Astrocyte of the spinal cord (primary cell): ENCODE data around the gene USH2A.

Experiments used
- DNase-seq: peaks from one replicate; pipeline ENCODE4 v3.0.0; 2011; ENCODE audit warnings: low read depth, low spot score
- H3K4me3 ChIP-seq: 2 replicates; pipeline ENCODE4 v1.5.1; 2011; ENCODE audit warnings: low read depth, mild to moderate bottlenecking, low read length, moderate library complexity
- CTCF ChIP-seq: IDR thresholded peaks from 2 replicates; pipeline ENCODE4 v1.5.1; 2012; ENCODE audit warnings: low read depth, mild to moderate bottlenecking, low read length, inconsistent platforms
- in situ Hi-C: cut with HindIII; loops from 2 replicates; pipeline ENCODE4 v1.10.0; 2017; ENCODE audit warnings: low sequenced_read_pairs

USH2A gene

GRCh38 chr1:216434232-216434631, 11.0 kb upstream of the USH2A start:
- in situ Hi-C loops, result no loop called here
- no peak for DNase-seq
- H3K4me3 ChIP-seq, result no peak overlapping the region
- no peak for TF ChIP-seq CTCF

- no peak for TF ChIP-seq CTCF
- H3K4me3 ChIP-seq, result no peak overlapping the region
- in situ Hi-C loops, result no loop called here
- no peak for DNase-seq
Measured at GRCh38 chr1:216433175-216433574, 9.9 kb upstream of the USH2A start.

- no peak for DNase-seq
- no peak overlapping the region for H3K4me3 ChIP-seq
- in situ Hi-C loops, result no loop called here
- TF ChIP-seq CTCF, result no peak
Measured at GRCh38 chr1:216430744-216431143, 7.5 kb upstream of the USH2A start.

GRCh38 chr1:216425577-216425976, 2.3 kb upstream of the USH2A start:
- no peak for DNase-seq
- in situ Hi-C loops, result no loop called here
- no peak overlapping the region for H3K4me3 ChIP-seq
- TF ChIP-seq CTCF, result no peak

- in situ Hi-C loops, result no loop called here
- no peak overlapping the region for H3K4me3 ChIP-seq
- no peak for DNase-seq
- no peak for TF ChIP-seq CTCF
Measured at GRCh38 chr1:216420746-216421145, 2.5 kb downstream of the USH2A start.

- H3K4me3 ChIP-seq, result no peak overlapping the region
- no peak for TF ChIP-seq CTCF
- in situ Hi-C loops, result no loop called here
- DNase-seq, result no peak
Measured at GRCh38 chr1:216420263-216420662, 3.0 kb downstream of the USH2A start.

- in situ Hi-C loops, result no loop called here
- no peak overlapping the region for H3K4me3 ChIP-seq
- no peak for DNase-seq
- no peak for TF ChIP-seq CTCF
Measured at GRCh38 chr1:216416488-216416887, 6.8 kb downstream of the USH2A start.
